SK-N-MC (cell line): Measurements from ENCODE around the gene CAND1.

ENCODE experiments used
- EZH2 ChIP-seq: fragments of 200-600 bp; sonication (generic); IDR thresholded peaks from one replicate; pipeline ENCODE4 v1.6.1; 2017; ENCODE audit warnings: antibody characterized with exemption
- POLR2AphosphoS5 ChIP-seq: IDR thresholded peaks from 2 replicates; pipeline ENCODE4 v1.6.1; 2012; ENCODE audit warnings: mild to moderate bottlenecking, low read depth, low read length, borderline replicate concordance

DNA sequence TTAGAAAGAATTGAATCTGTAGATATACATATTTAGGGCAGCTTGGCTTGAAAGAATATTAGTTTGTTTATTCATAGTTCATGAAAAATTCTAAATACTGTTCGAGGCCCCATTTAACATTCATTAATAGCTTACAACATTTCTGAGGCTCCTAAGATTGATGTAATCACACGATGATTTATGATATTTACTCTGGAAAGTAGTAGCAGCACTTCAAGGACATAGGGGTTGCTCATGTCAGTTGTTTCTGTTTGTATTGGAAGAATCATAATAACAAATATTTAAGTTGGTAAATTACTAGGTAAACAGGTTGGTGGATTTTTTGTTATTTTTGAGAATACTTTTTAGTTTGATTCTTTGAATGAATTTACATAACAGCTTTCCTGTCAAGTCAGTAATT, 30.4 kb downstream of the CAND1 start:
- TF ChIP-seq POLR2AphosphoS5 (no peak), EZH2 (no peak)
